A375 (cell line): Measurements from ENCODE around the gene IL11RA. TPM values are rescaled to one million over a fixed set of nuclear protein-coding genes. Genes with fewer than 3 reads are reported as not detected.

Experiments
- small RNA-seq: library from RNA; depleted of rRNA; stranded (forward); fragments of <200 nt; gene quantifications from one replicate; pipeline ENCODE3, GENCODE V24; 2014
- total RNA-seq: library from RNA; depleted of rRNA; stranded (reverse); fragments of >200 nt; shearing (Covaris generic); gene quantifications from 2 replicates; pipeline ENCODE4 v1.2.3, GENCODE V29; 2014; rRNA removed

Gene IL11RA
- 8.3 and 11.1 TPM in 2 replicates for total RNA-seq

GRCh38 chr9:34651876-34652601, at the start of gene IL11RA:
TSS of gene IL11RA (plus strand) at chr9:34652185. CDS start at chr9:34655218, 3,033 bp downstream.

GRCh38 chr9:34611811-34612787, 39.9 kb upstream of the IL11RA start, which contains the start of gene RPP25L:
TSS of gene RPP25L (minus strand) at chr9:34612097. CDS start at chr9:34611296, 801 bp downstream.

GRCh38 chr9:34620061-34620994, 31.7 kb upstream of the IL11RA start, which contains the start of gene DCTN3:
TSS of gene DCTN3 (minus strand) at chr9:34620495. CDS start at chr9:34620464, 31 bp downstream.

GRCh38 chr9:34628656-34629490, 23.1 kb upstream of the IL11RA start, which contains the start of gene ARID3C:
TSS of gene ARID3C (minus strand) at chr9:34629066. CDS start at chr9:34628014, 1,052 bp downstream.

GRCh38 chr9:34637356-34638137, 14.4 kb upstream of the IL11RA start, which contains the start of gene SIGMAR1:
TSS of gene SIGMAR1 (minus strand) at chr9:34637787. CDS start at chr9:34637697, 90 bp downstream.

GRCh38 chr9:34646211-34647083, 5.5 kb upstream of the IL11RA start, which contains the start of gene GALT:
TSS of gene GALT (plus strand) at chr9:34646675. CDS start at chr9:34646705, 30 bp downstream.

GRCh38 chr9:34662526-34663302, 10.7 kb downstream of the IL11RA start, which contains the start of gene CCL27:
TSS of gene CCL27 (minus strand) at chr9:34662657. CDS start at chr9:34662633, 24 bp downstream.

GRCh38 chr9:34690983-34691935, 39.3 kb downstream of the IL11RA start, which contains the start of gene CCL19:
TSS of gene CCL19 (minus strand) at chr9:34691276. CDS start at chr9:34691139, 137 bp downstream.

GRCh38 chr9:34710023-34710422, 58.0 kb downstream of the IL11RA start, which contains the start of gene CCL21:
TSS of gene CCL21 (minus strand) at chr9:34710136. CDS start at chr9:34710066, 70 bp downstream.

Small RNA genes lying within 50 kb of the gene (small RNA-seq; reads per million reads assigned to genes)
- not detected for gene CCL27

Other genes with a start within 250 kb of the IL11RA start
- 9.7 and 9.8 TPM in 2 replicates for gene FAM219A, start 193.6 kb upstream of the IL11RA start, total RNA-seq
- 0.11 TPM in 1 of 2 replicates, not detected in the other for gene DNAI1, start 193.4 kb upstream of the IL11RA start, total RNA-seq
- not detected in 2 replicates for gene ENHO, start 129.2 kb upstream of the IL11RA start, total RNA-seq
- gene CNTFR, start 62.5 kb upstream of the IL11RA start, total RNA-seq = not detected in 2 replicates
- 33.3 TPM in 2 replicates for gene RPP25L, start 40.1 kb upstream of the IL11RA start, total RNA-seq
- gene DCTN3, start 31.7 kb upstream of the IL11RA start, total RNA-seq = 112 and 120 TPM in 2 replicates
- 0.11 TPM in 1 of 2 replicates, not detected in the other for gene ARID3C, start 23.1 kb upstream of the IL11RA start, total RNA-seq
- 151 and 169 TPM in 2 replicates for gene SIGMAR1, start 14.4 kb upstream of the IL11RA start, total RNA-seq
- 24.6 and 32.5 TPM in 2 replicates for gene GALT, start 5.5 kb upstream of the IL11RA start, total RNA-seq
- gene CCL27, start 10.5 kb downstream of the IL11RA start, total RNA-seq = 0.23 and 0.50 TPM in 2 replicates
- not detected in 2 replicates for gene CCL19, start 39.1 kb downstream of the IL11RA start, total RNA-seq
- not detected in 2 replicates for gene CCL21, start 58.0 kb downstream of the IL11RA start, total RNA-seq